ENCODE data around the gene TUFT1.

GRCh38 chr1:151537112-151537511 is 3.0 kb upstream of the TUFT1 start:
- TF ChIP-seq CTCF (IDR thresholded peaks at IDR 0.05 in 8 of 11, conservative IDR thresholded peaks at IDR 0.05 in 3 of 11) (no peak), POLR2AphosphoS5 (IDR thresholded peaks at IDR 0.05) (no peak), POLR2A (IDR thresholded peaks at IDR 0.05) (no peak)

All from spleen (tissue), 7 donors.